ENCODE results near the gene NHSL1.

- no peak; the same call in 1 of the 2 replicates for TF ChIP-seq CTCF (IDR thresholded peaks at IDR 0.05; ENCODE audit: low read length)
- TF ChIP-seq EZH2 (IDR thresholded peaks at IDR 0.05; ENCODE audit: borderline replicate concordance, low read length): no peak
Observed at GRCh38 chr6:138372711-138373463, 126.4 kb downstream of the NHSL1 start.
